Esophagus muscularis mucosa (tissue), 4 donors: ENCODE results near the gene TC2N.
"Not testable (repeated sequence)": the region's sequence is repeated elsewhere in the genome, so short reads cannot be mapped to it uniquely, and the experiment has no call there.

ENCODE experiments used
- EP300 ChIP-seq: sonication (generic); formaldehyde crosslinking; IDR thresholded peaks from one replicate; pipeline ENCODE4 v1.6.1; 2017; ENCODE audit warnings: antibody characterized with exemption
- POLR2A ChIP-seq: fragments of 450-650 bp; IDR thresholded peaks from one replicate; pipeline ENCODE4 v1.6.1; 2017; ENCODE audit warnings: antibody characterized with exemption, moderate library complexity, mild to moderate bottlenecking, low read depth
- POLR2AphosphoS5 ChIP-seq, 2 donors: sonication (generic); formaldehyde crosslinking; IDR thresholded peaks; one replicate each; pipeline ENCODE4 v1.6.1; 2017; ENCODE audit warnings: antibody characterized with exemption in 2 of 2
- TF ChIP-seq, protein P1 (sequence below), 3 experiments: fragments of 200-600 bp in 2 of 3; fragments of 450-650 bp in 1 of 3; sonication (generic) in 2 of 3; IDR thresholded peaks; one replicate each; pipeline ENCODE4 v1.5.1; 2017 to 2019; ENCODE audit warnings: antibody characterized with exemption in 3 of 3, mild to moderate bottlenecking in 2 of 3, moderate library complexity in 1 of 3

DNA sequence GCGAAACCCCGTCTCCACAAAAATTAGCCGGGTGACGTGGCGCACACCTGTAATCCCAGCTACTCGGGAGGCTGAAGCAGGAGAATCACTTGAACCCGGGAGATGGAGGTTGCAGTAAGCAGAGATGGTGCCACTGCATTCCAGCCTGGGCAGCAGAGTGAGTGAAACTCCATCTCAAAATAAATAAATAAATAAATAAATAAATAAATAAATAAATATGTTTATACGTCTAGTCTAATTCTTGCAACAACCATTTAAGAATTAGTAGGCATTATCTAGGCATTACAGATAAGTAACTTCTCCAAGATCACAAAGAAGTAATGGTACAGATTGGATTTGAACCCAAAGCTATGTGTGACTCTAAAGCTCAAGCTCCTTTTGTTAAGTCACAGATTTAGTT, 22.3 kb downstream of the TC2N start:
- TF ChIP-seq, protein P1, sequence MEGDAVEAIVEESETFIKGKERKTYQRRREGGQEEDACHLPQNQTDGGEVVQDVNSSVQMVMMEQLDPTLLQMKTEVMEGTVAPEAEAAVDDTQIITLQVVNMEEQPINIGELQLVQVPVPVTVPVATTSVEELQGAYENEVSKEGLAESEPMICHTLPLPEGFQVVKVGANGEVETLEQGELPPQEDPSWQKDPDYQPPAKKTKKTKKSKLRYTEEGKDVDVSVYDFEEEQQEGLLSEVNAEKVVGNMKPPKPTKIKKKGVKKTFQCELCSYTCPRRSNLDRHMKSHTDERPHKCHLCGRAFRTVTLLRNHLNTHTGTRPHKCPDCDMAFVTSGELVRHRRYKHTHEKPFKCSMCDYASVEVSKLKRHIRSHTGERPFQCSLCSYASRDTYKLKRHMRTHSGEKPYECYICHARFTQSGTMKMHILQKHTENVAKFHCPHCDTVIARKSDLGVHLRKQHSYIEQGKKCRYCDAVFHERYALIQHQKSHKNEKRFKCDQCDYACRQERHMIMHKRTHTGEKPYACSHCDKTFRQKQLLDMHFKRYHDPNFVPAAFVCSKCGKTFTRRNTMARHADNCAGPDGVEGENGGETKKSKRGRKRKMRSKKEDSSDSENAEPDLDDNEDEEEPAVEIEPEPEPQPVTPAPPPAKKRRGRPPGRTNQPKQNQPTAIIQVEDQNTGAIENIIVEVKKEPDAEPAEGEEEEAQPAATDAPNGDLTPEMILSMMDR (IDR thresholded peaks at IDR 0.05): not testable (repeated sequence)
- TF ChIP-seq EP300; POLR2A; POLR2AphosphoS5 (IDR thresholded peaks at IDR 0.05): not testable (repeated sequence)
